Mesothelial cell of epicardium (in vitro differentiated cells): ENCODE data around the gene WNT2. TPM values are rescaled to one million over a fixed set of nuclear protein-coding genes. Genes with fewer than 3 reads are reported as not detected.
"Not testable (repeated sequence)": the region's sequence is repeated elsewhere in the genome, so short reads cannot be mapped to it uniquely, and the experiment has no call there.

Source experiments
- DNase-seq, 2 experiments: peaks; one replicate each; pipeline ENCODE4 v3.0.0; 2021; ENCODE audit warnings: low spot score in 2 of 2; ENCODE audit not compliant: unreplicated experiment in 2 of 2
- H3K27ac Mint-ChIP-seq: 2 replicates; pipeline ENCODE4 v1.8.0; 2021; ENCODE audit warnings: mixed read lengths
- H3K27me3 Mint-ChIP-seq: 2 replicates; pipeline ENCODE4 v1.8.0; 2021; ENCODE audit warnings: low read depth, mixed read lengths
- H3K36me3 Mint-ChIP-seq: 2 replicates; pipeline ENCODE4 v1.8.0; 2021; ENCODE audit warnings: mixed read lengths
- H3K4me1 Mint-ChIP-seq: 2 replicates; pipeline ENCODE4 v1.8.0; 2021; ENCODE audit warnings: mixed read lengths
- H3K4me3 Mint-ChIP-seq: 2 replicates; pipeline ENCODE4 v1.8.0; 2021; ENCODE audit warnings: mild to moderate bottlenecking, moderate library complexity, mixed read lengths
- H3K9me3 Mint-ChIP-seq: 2 replicates; pipeline ENCODE4 v1.8.0; 2021; ENCODE audit warnings: mixed read lengths
- CTCF ChIP-seq: fragments of 200-600 bp; sonication (generic); IDR thresholded peaks from one replicate; pipeline ENCODE4 v1.5.0; 2021; ENCODE audit warnings: antibody characterized with exemption; ENCODE audit not compliant: unreplicated experiment
- total RNA-seq: library from RNA; stranded (reverse); gene quantifications from 3 replicates; pipeline ENCODE4 v1.2.1, GENCODE V29; 2021

WNT2 gene
- total RNA-seq, 1 donor from 2014 or later = 19.9 TPM

- no peak overlapping the region for H3K27ac Mint-ChIP-seq
- H3K4me1 Mint-ChIP-seq = peaks cover 5% of the 10 kb centered on the region
- TF ChIP-seq CTCF = no peak
- peaks cover 19% of the 10 kb centered on the region for H3K9me3 Mint-ChIP-seq
- no peak overlapping the region for H3K4me3 Mint-ChIP-seq
- peaks cover 5% of the 10 kb centered on the region for H3K36me3 Mint-ChIP-seq
- no peak for DNase-seq
- no peaks in the 10 kb centered on the region for H3K27me3 Mint-ChIP-seq
These were observed 74.0 kb downstream of the WNT2 start for GRCh38 chr7:117248829-117249228.

GRCh38 chr7:117247809-117248208 is 75.0 kb downstream of the WNT2 start:
- H3K4me1 Mint-ChIP-seq = peaks cover 5% of the 10 kb centered on the region
- no peak for DNase-seq
- H3K9me3 Mint-ChIP-seq = peaks cover 19% of the 10 kb centered on the region
- H3K4me3 Mint-ChIP-seq = no peak overlapping the region
- peaks cover 5% of the 10 kb centered on the region for H3K36me3 Mint-ChIP-seq
- no peak overlapping the region for H3K27ac Mint-ChIP-seq
- H3K27me3 Mint-ChIP-seq = no peaks in the 10 kb centered on the region
- TF ChIP-seq CTCF = no peak

- H3K27ac Mint-ChIP-seq, H3K4me1 Mint-ChIP-seq, H3K4me3 Mint-ChIP-seq, H3K36me3 Mint-ChIP-seq, H3K27me3 Mint-ChIP-seq, DNase-seq: not testable (repeated sequence)
- peaks cover 18% of the 10 kb centered on the region for H3K9me3 Mint-ChIP-seq
These were observed 77.2 kb downstream of the WNT2 start for GRCh38 chr7:117245703-117246102.

GRCh38 chr7:117243390-117243789 is 79.5 kb downstream of the WNT2 start:
- Mint-ChIP-seq H3K4me3 (no peak overlapping the region), H3K27me3 (no peaks in the 10 kb centered on the region), H3K36me3 (peaks cover 5% of the 10 kb centered on the region), H3K27ac (no peak overlapping the region), H3K4me1 (peaks cover 2% of the 10 kb centered on the region), H3K9me3 (peaks cover 15% of the 10 kb centered on the region)
- no peak for DNase-seq
- TF ChIP-seq CTCF = no peak

- peaks cover 23% of the 10 kb centered on the region for H3K9me3 Mint-ChIP-seq
- no peak overlapping the region for H3K27ac Mint-ChIP-seq
- H3K4me1 Mint-ChIP-seq = no peaks in the 10 kb centered on the region
- DNase-seq = no peak
- H3K4me3 Mint-ChIP-seq = no peak overlapping the region
- no peak for TF ChIP-seq CTCF
- H3K27me3 Mint-ChIP-seq = no peaks in the 10 kb centered on the region
- peaks cover 5% of the 10 kb centered on the region for H3K36me3 Mint-ChIP-seq
These were observed 81.8 kb downstream of the WNT2 start for GRCh38 chr7:117241088-117241487.

- Mint-ChIP-seq H3K4me3 (no peak overlapping the region), H3K27ac (no peak overlapping the region), H3K9me3 (peaks cover 23% of the 10 kb centered on the region), H3K27me3 (no peaks in the 10 kb centered on the region), H3K36me3 (peaks cover 3% of the 10 kb centered on the region), H3K4me1 (no peaks in the 10 kb centered on the region)
- DNase-seq = no peak
- no peak for TF ChIP-seq CTCF
These were observed 83.9 kb downstream of the WNT2 start for GRCh38 chr7:117238937-117239336.
